Uterus (tissue), 2 donors: Measurements from ENCODE around the gene SERPINE1.

Source experiments
- CTCF ChIP-seq, 4 experiments: fragments of 200-600 bp in 2 of 4; fragments of 450-650 bp in 2 of 4; sonication (generic) in 2 of 4; IDR thresholded peaks; one replicate each; pipeline ENCODE4 v1.5.1; 2016 to 2019; ENCODE audit warnings: antibody characterized with exemption in 4 of 4, mild to moderate bottlenecking in 2 of 4, moderate library complexity in 1 of 4
- POLR2A ChIP-seq, 2 donors: fragments of 450-650 bp; IDR thresholded peaks; one replicate each; pipeline ENCODE4 v1.6.1; 2016; ENCODE audit warnings: antibody characterized with exemption in 2 of 2, mild to moderate bottlenecking in 1 of 2, moderate library complexity in 1 of 2

GRCh38 chr7:101163279-101164070 is 36.6 kb downstream of the SERPINE1 start:
- TF ChIP-seq CTCF (IDR thresholded peaks at IDR 0.05) (no peak), POLR2A (IDR thresholded peaks at IDR 0.05) (no peak)
